Small intestine (tissue), 7 donors: ENCODE measurements around the gene SYTL3. TPM values are rescaled to one million over a fixed set of nuclear protein-coding genes. Genes with fewer than 3 reads are reported as not detected.

Source experiments
- DNase-seq, 2 donors: peaks; one replicate each; pipeline versions ENCODE4 v3.0.0 to v3.0.0-alpha.2; 2013
- FAIRE-seq: peaks from 2 replicates; lab custom pipeline; 2012; peaks lifted over from hg19 to GRCh38; lab: Jason Lieb, UNC
- H3K27ac ChIP-seq, 3 donors: one replicate each; pipeline ENCODE4 v1.5.1; 2013; ENCODE audit warnings: low read length in 2 of 3, mild to moderate bottlenecking in 2 of 3, control low read depth in 1 of 3, inconsistent platforms in 1 of 3, low read depth in 1 of 3, moderate library complexity in 1 of 3
- H3K27me3 ChIP-seq, 3 donors: one replicate each; pipeline ENCODE4 v1.6.1; 2013; ENCODE audit warnings: low read length in 3 of 3, inconsistent platforms in 1 of 3; ENCODE audit not compliant: control insufficient read depth in 3 of 3, insufficient read depth in 3 of 3
- H3K36me3 ChIP-seq, 3 donors: one replicate each; pipeline ENCODE4 v1.6.1; 2013; ENCODE audit warnings: low read length in 3 of 3, inconsistent platforms in 1 of 3, low read depth in 1 of 3, mild to moderate bottlenecking in 1 of 3, moderate library complexity in 1 of 3; ENCODE audit not compliant: control insufficient read depth in 3 of 3, insufficient read depth in 2 of 3
- H3K4me1 ChIP-seq, 3 donors: one replicate each; pipeline ENCODE4 v1.6.1; 2013; ENCODE audit warnings: low read length in 2 of 3, inconsistent platforms in 1 of 3, low read depth in 1 of 3, mild to moderate bottlenecking in 1 of 3, moderate library complexity in 1 of 3; ENCODE audit not compliant: control insufficient read depth in 3 of 3, insufficient read depth in 2 of 3
- H3K4me3 ChIP-seq, 3 donors: one replicate each; pipeline ENCODE4 v1.5.1; 2013; ENCODE audit warnings: low read length in 3 of 3, control low read depth in 1 of 3, inconsistent platforms in 1 of 3, low read depth in 1 of 3, mild to moderate bottlenecking in 1 of 3, moderate library complexity in 1 of 3
- H3K9me3 ChIP-seq, 2 donors: one replicate each; pipeline ENCODE4 v1.6.1; 2013; ENCODE audit warnings: low read depth in 1 of 2, low read length in 1 of 2; ENCODE audit not compliant: control insufficient read depth in 2 of 2, insufficient read depth in 1 of 2
- WGBS, 3 donors: extraction: QIAGEN DNeasy Blood & Tissue Kit; methylation state at CpG; one replicate each; pipeline ENCODE4 v1.1.7; 2013; 5-methylcytosine and 5-hydroxymethylcytosine counted together
- polyA plus RNA-seq, 4 donors: library from polyadenylated mRNA; stranded (reverse) in 3 of 4; unstranded in 1 of 4; fragments of 200-250 nt in 3 of 4; fragments of 120-200 nt in 1 of 4; gene quantifications; one replicate each; pipeline versions ENCODE4 v1.2.1 to v1.2.3, GENCODE V29; 2013
- donor health status: healthy with polysubstance abuse.
- donor health status: control.
- donor health status: control.
- donor health status: Bipolar disorder and iron deficiency.
- donor health status: healthy.

The SYTL3 gene
- polyA plus RNA-seq, 4 donors: 2.9 to 5.7 (median 4.4) TPM

- Histone ChIP-seq H3K9me3 (peaks cover 0 to 2% of the 10 kb centered on the region in 2 donors), H3K4me3 (no peak overlapping the region), H3K27me3 (no peaks in the 10 kb centered on the region), H3K27ac (no peak overlapping the region), H3K4me1 (no peaks in the 10 kb centered on the region), H3K36me3 (peaks cover 3 to 50% (median 18%) of the 10 kb centered on the region in 3 donors)
- DNase-seq: no peak
- no peak for FAIRE-seq
- 84 to 89% (median 85%) methylated on average over 17 of the region's 17 CpGs for WGBS, 3 donors
These were observed 29.7 kb upstream of the SYTL3 start for GRCh38 chr6:158619922-158620801.

DNA sequence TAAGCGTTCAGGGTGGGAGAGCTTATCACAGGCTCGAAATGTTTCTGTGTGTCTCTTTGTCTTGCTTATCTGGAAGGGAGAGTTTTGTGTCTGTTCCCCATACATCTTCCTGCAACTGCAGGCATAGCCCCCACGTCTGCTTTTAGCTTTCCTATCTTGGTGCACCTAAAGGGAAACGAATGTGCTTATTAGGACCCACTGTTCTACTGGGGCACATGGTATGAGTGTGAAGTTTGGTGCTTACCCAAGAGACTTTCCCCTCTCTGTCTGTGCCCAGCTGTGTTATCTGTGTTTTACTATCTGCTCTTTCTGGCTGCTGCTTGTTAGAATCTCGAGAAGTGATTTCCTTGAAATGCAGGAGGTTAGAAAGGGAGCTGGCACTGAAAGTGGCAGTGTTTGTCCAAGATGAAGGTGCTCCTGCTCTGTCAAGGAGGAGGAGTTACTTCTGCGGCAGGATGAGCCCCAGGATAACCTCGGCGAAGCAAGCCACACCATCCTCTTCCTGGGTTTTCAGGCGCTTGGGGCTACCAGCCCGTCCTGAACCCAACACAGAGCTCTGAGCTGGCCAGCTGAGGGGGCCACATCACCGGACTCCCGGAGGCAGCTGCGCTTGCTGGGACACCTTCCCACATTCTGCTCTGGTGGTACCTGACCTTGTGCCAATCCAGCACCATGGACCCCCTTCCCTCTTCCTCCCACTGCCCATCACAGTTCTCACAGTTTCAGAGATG, 28.7 kb upstream of the SYTL3 start:
- no peak for FAIRE-seq
- Histone ChIP-seq H3K4me3 (no peak overlapping the region), H3K27ac (no peak overlapping the region), H3K4me1 (no peaks in the 10 kb centered on the region), H3K27me3 (no peaks in the 10 kb centered on the region), H3K9me3 (peaks cover 0 to 2% of the 10 kb centered on the region in 2 donors), H3K36me3 (peaks cover 3 to 58% (median 23%) of the 10 kb centered on the region in 3 donors)
- 55 to 83% (median 75%) methylated on average over 13 of the region's 13 CpGs for WGBS, 3 donors
- no peak for DNase-seq

GRCh38 chr6:158621694-158622544, 27.9 kb upstream of the SYTL3 start:
- Histone ChIP-seq H3K36me3 (peaks cover 3 to 66% (median 26%) of the 10 kb centered on the region in 3 donors), H3K9me3 (peaks cover 0 to 2% of the 10 kb centered on the region in 2 donors), H3K4me3 (no peak overlapping the region), H3K27me3 (no peaks in the 10 kb centered on the region), H3K27ac (no peak overlapping the region), H3K4me1 (no peaks in the 10 kb centered on the region)
- 91 to 94% (median 93%) methylated on average over 25 of the region's 25 CpGs for WGBS, 3 donors
- DNase-seq (no peak), FAIRE-seq (no peak)

- Histone ChIP-seq H3K36me3 (peaks cover 3 to 74% (median 29%) of the 10 kb centered on the region in 3 donors), H3K27me3 (no peaks in the 10 kb centered on the region), H3K4me1 (no peaks in the 10 kb centered on the region), H3K9me3 (peaks cover 0 to 2% of the 10 kb centered on the region in 2 donors), H3K27ac (no peak overlapping the region), H3K4me3 (no peak overlapping the region)
- DNase-seq (no peak), FAIRE-seq (no peak)
- WGBS, 3 donors: 76 to 87% (median 82%) methylated on average over 10 of the region's 10 CpGs
These were observed 27.2 kb upstream of the SYTL3 start for GRCh38 chr6:158622545-158623190.

GRCh38 chr6:158624684-158625682, 24.9 kb upstream of the SYTL3 start:
- DNase-seq (no peak), FAIRE-seq (no peak)
- no peak overlapping the region for H3K4me3 ChIP-seq
- H3K27ac ChIP-seq: no peak overlapping the region
- peaks cover 3 to 89% (median 32%) of the 10 kb centered on the region in 3 donors for H3K36me3 ChIP-seq
- H3K27me3 ChIP-seq: no peaks in the 10 kb centered on the region
- H3K9me3 ChIP-seq: peaks cover 0 to under 1% of the 10 kb centered on the region in 2 donors
- no peaks in the 10 kb centered on the region for H3K4me1 ChIP-seq
- WGBS, 3 donors: 93 to 94% (median 94%) methylated on average over 25 of the region's 25 CpGs

DNA sequence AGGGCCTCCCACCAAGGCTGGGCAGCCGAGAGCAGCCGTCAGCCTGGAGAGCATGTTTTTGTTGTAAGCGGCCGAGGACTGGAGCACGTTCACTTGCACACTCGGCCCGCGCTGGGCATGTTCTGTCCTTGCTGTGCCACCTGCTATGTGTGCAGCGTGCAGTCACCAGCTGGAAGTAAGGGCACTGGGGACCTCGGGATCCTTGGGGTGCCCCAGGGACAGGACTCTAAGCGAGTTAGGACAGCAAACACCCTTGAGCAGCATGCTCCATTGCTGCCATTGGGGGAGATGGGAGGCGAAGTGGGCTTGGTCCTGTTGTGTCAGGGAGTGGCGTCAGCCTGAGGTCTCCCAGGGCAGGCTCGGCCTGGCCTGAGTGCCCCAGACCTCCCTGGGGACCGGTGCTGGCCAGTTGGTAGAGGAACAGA, 24.0 kb upstream of the SYTL3 start:
- Histone ChIP-seq H3K27me3 (no peaks in the 10 kb centered on the region), H3K36me3 (peaks cover 3 to 87% (median 27%) of the 10 kb centered on the region in 3 donors), H3K4me1 (peaks cover 0 to 6% (median 3%) of the 10 kb centered on the region in 3 donors), H3K4me3 (no peak overlapping the region), H3K9me3 (no peaks in the 10 kb centered on the region), H3K27ac (no peak overlapping the region)
- DNase-seq (no peak), FAIRE-seq (no peak)
- 90 to 96% (median 94%) methylated on average over 15 of the region's 15 CpGs for WGBS, 3 donors
